Stimulated activated CD8-positive, alpha-beta memory T cell treated with anti-CD3 and anti-CD28 coated beads, Interleukin-15, amount 100 ng/mL, for 48 hours (primary cell): ENCODE data around the gene HAPLN3.

Source experiments
- DNase-seq, 2 donors: peaks; one replicate each; pipeline ENCODE4 v3.0.0-alpha.2; 2020; ENCODE audit warnings: low read depth in 2 of 2

Gene HAPLN3

GRCh38 chr15:88830016-88830415 is 65.3 kb downstream of the HAPLN3 start:
- DNase-seq: no peak

- no peak for DNase-seq
Observed at GRCh38 chr15:88828791-88829190, 66.6 kb downstream of the HAPLN3 start.
